ENCODE data around the gene FAM9C.

DNA sequence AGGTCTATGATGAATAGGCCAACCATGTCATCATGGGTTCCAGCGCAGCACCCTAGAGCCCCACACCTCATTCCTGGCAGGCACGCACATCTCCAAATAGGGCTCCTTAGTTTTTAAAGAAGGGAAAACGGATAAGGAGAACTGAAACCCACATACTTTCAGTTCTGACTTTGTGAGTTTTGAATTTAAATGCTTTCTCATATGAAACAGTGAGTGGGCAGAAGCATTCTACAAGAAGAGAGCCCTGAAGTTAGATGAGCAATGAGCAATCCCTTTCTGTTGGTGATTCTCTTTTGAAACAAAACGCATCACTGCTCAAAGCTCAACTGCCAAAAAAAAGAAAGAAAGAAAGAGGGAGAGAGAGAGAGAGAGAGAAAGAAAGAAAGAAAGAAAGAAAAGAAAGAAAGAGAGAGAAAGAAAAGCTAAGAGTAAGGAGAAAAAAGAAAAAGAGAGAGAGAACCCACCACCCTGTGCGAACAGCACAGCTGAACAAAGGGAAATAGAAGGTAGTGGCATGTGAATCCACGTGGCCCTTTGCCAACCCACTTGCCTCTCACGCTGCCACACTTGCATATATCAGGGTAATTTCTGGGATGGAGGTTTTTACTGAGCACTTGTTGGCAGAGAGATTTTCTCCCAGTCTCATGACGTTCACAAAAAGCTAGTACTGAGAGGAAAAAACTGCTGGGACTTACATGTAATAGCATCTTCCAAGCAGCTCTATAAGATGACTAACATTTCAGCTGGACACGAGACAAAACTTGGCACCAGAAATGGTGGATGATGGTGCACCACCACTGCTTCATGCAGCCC is 38.6 kb downstream of the FAM9C start:
- TF ChIP-seq, protein P1, sequence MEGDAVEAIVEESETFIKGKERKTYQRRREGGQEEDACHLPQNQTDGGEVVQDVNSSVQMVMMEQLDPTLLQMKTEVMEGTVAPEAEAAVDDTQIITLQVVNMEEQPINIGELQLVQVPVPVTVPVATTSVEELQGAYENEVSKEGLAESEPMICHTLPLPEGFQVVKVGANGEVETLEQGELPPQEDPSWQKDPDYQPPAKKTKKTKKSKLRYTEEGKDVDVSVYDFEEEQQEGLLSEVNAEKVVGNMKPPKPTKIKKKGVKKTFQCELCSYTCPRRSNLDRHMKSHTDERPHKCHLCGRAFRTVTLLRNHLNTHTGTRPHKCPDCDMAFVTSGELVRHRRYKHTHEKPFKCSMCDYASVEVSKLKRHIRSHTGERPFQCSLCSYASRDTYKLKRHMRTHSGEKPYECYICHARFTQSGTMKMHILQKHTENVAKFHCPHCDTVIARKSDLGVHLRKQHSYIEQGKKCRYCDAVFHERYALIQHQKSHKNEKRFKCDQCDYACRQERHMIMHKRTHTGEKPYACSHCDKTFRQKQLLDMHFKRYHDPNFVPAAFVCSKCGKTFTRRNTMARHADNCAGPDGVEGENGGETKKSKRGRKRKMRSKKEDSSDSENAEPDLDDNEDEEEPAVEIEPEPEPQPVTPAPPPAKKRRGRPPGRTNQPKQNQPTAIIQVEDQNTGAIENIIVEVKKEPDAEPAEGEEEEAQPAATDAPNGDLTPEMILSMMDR (conservative IDR thresholded peaks at IDR 0.05; ENCODE audit: low read depth, low read length), result no peak
- TF ChIP-seq POLR2A (IDR thresholded peaks at IDR 0.05; ENCODE audit: low read depth, low read length) (no peak), RFX5 (IDR thresholded peaks at IDR 0.05; ENCODE audit: low read depth, low read length) (no peak), SMC3 (IDR thresholded peaks at IDR 0.05; ENCODE audit: low read depth, low read length) (no peak)
